AG09319 (cell line): ENCODE data around the gene STAT5B.

Source experiments
- DNase-seq: peaks from one replicate; pipeline ENCODE4 v3.0.0-alpha.2; 2010; ENCODE audit warnings: low read depth; ENCODE audit errors: extremely low read depth
- CTCF ChIP-seq: IDR thresholded peaks from 2 replicates; pipeline ENCODE4 v1.5.1; 2011; ENCODE audit warnings: low read depth, mild to moderate bottlenecking, inconsistent platforms, low read length, moderate library complexity

The STAT5B gene

GRCh38 chr17:42180411-42180921, 95.7 kb downstream of the STAT5B start:
- no peak for TF ChIP-seq CTCF
- DNase-seq, result no peak

GRCh38 chr17:42179911-42180410, 96.2 kb downstream of the STAT5B start:
- no peak for DNase-seq
- no peak for TF ChIP-seq CTCF

- TF ChIP-seq CTCF, result no peak
- DNase-seq, result no peak
Measured at GRCh38 chr17:42179335-42179734, 96.9 kb downstream of the STAT5B start.

GRCh38 chr17:42178817-42179216, 97.4 kb downstream of the STAT5B start:
- TF ChIP-seq CTCF, result no peak
- no peak for DNase-seq

GRCh38 chr17:42177684-42178083, 98.5 kb downstream of the STAT5B start:
- no peak for DNase-seq
- TF ChIP-seq CTCF, result no peak

GRCh38 chr17:42174126-42174783, 101.9 kb downstream of the STAT5B start:
- no peak for TF ChIP-seq CTCF
- DNase-seq, result no peak

- no peak for TF ChIP-seq CTCF
- DNase-seq, result no peak
Measured at GRCh38 chr17:42171831-42172230, 104.4 kb downstream of the STAT5B start.
